ENCODE data around the gene CLEC5A.

CLEC5A gene

GRCh38 chr7:141889321-141889720 is 57.5 kb downstream of the CLEC5A start:
- Histone ChIP-seq H3K36me3 (no peaks in the 10 kb centered on the region), H3K4me3 (ENCODE audit: low read depth, low read length) (no peak overlapping the region), H3K9me3 (ENCODE audit: severe bottlenecking) (no peaks in the 10 kb centered on the region), H3K27me3 (ENCODE audit: insufficient read depth, low read depth, severe bottlenecking) (no peaks in the 10 kb centered on the region), H3K27ac (no peak overlapping the region)
- no peak for TF ChIP-seq CTCF (IDR thresholded peaks at IDR 0.05; ENCODE audit: low read depth, low read length)
- no peak for DNase-seq

- Histone ChIP-seq H3K36me3 (no peaks in the 10 kb centered on the region), H3K9me3 (ENCODE audit: severe bottlenecking) (no peaks in the 10 kb centered on the region), H3K4me3 (ENCODE audit: low read depth, low read length) (no peak overlapping the region), H3K27me3 (ENCODE audit: insufficient read depth, low read depth, severe bottlenecking) (no peaks in the 10 kb centered on the region), H3K27ac (no peak overlapping the region)
- no peak for TF ChIP-seq CTCF (IDR thresholded peaks at IDR 0.05; ENCODE audit: low read depth, low read length)
- no peak for DNase-seq
Observed at GRCh38 chr7:141884539-141885225, 62.1 kb downstream of the CLEC5A start.

GRCh38 chr7:141880960-141881359 is 65.8 kb downstream of the CLEC5A start:
- H3K4me3 ChIP-seq (ENCODE audit: low read depth, low read length): no peak overlapping the region
- no peak overlapping the region for H3K27ac ChIP-seq

GRCh38 chr7:141877365-141877764 is 69.4 kb downstream of the CLEC5A start:
- Histone ChIP-seq H3K27me3 (ENCODE audit: insufficient read depth, low read depth, severe bottlenecking) (no peaks in the 10 kb centered on the region), H3K36me3 (no peaks in the 10 kb centered on the region), H3K9me3 (ENCODE audit: severe bottlenecking) (no peaks in the 10 kb centered on the region), H3K4me3 (ENCODE audit: low read depth, low read length) (no peak overlapping the region), H3K27ac (no peak overlapping the region)
- no peak for TF ChIP-seq CTCF (IDR thresholded peaks at IDR 0.05; ENCODE audit: low read depth, low read length)
- DNase-seq: no peak

More at GRCh38 chr7:141880960-141881359, 65.8 kb downstream of the CLEC5A start:
- no peak for TF ChIP-seq CTCF (IDR thresholded peaks at IDR 0.05; ENCODE audit: low read depth, low read length)
- DNase-seq: no peak
- H3K27me3 ChIP-seq (ENCODE audit: insufficient read depth, low read depth, severe bottlenecking): no peaks in the 10 kb centered on the region
- H3K36me3 ChIP-seq: no peaks in the 10 kb centered on the region
- no peaks in the 10 kb centered on the region for H3K9me3 ChIP-seq (ENCODE audit: severe bottlenecking)

Measured in WERI-Rb-1 (cell line).